Activated CD8-positive, alpha-beta T cell treated with anti-CD3 and anti-CD28 coated beads for 36 hours (primary cell): ENCODE results near the gene AFF2. TPM values are rescaled to one million over a fixed set of nuclear protein-coding genes. Genes with fewer than 3 reads are reported as not detected.

ENCODE experiments used
- ATAC-seq: fragments of 200-7000 bp; cut with Tn5 transposase; one replicate; pipeline ENCODE4 v1.10.0; 2021; ENCODE audit warnings: mild to moderate bottlenecking, moderate library complexity
- CTCF ChIA-PET: fragments of 350-600 bp; sonication (Branson Sonifier 250); formaldehyde crosslinking; loops from one replicate; lab custom pipeline; 2021; ENCODE audit warnings: antibody characterized with exemption; lab: Charles Lee
- POLR2A ChIA-PET: fragments of 350-600 bp; sonication (Branson Sonifier 250); formaldehyde crosslinking; loops from one replicate; lab custom pipeline; 2021; ENCODE audit warnings: antibody characterized with exemption; lab: Charles Lee
- DNase-seq: peaks from one replicate; pipeline ENCODE4 v3.0.0-alpha.2; 2020
- H3K27ac Mint-ChIP-seq: one replicate; pipeline ENCODE4 v1.8.0; 2021; ENCODE audit warnings: mild to moderate bottlenecking, mixed read lengths
- H3K27me3 Mint-ChIP-seq: one replicate; pipeline ENCODE4 v1.8.0; 2021; ENCODE audit warnings: mixed read lengths
- H3K36me3 Mint-ChIP-seq: one replicate; pipeline ENCODE4 v1.8.0; 2021; ENCODE audit warnings: low read depth, mixed read lengths
- H3K4me1 Mint-ChIP-seq: one replicate; pipeline ENCODE4 v1.8.0; 2021; ENCODE audit warnings: low read depth, mixed read lengths
- H3K4me3 Mint-ChIP-seq: one replicate; pipeline ENCODE4 v1.8.0; 2021; ENCODE audit warnings: mild to moderate bottlenecking, moderate library complexity, mixed read lengths
- H3K9me3 Mint-ChIP-seq: one replicate; pipeline ENCODE4 v1.8.0; 2021; ENCODE audit warnings: mixed read lengths
- CTCF ChIP-seq: fragments of 200-600 bp; IDR thresholded peaks from one replicate; pipeline ENCODE4 v1.8.0; 2022; ENCODE audit warnings: antibody characterized with exemption, mild to moderate bottlenecking
- intact Hi-C: fragments of 100-400 bp; cut with micrococcal nuclease; formaldehyde crosslinking; loops from one replicate; pipeline ENCODE4 v1.10.0; 2022
- total RNA-seq, 2 experiments: library from RNA; stranded (reverse); gene quantifications; one replicate each; pipeline ENCODE4 v1.2.3, GENCODE V29; 2021

Gene AFF2
- total RNA-seq, 2 experiments from 2014 or later = 1.3 to 1.7 TPM

DNA sequence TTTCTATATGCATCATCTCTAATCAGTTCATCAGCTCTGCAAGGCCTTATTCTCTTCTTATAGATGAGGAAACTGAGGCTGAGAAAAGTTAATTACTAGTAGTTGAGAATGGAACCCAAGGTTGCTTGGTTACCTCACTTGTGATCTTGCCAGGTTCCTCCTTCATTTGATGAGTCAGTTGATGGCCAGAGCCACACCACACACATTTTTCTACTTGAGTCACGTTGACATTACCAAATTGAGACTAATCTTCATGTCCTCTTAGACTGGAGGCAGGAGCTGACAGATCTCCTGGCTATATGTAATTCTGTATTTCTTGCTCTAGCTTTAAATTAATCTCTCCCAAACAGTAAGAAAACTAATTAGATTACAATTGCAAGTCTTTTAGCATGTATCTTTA, 428.4 kb downstream of the AFF2 start:
- Mint-ChIP-seq H3K27me3 (no peaks in the 10 kb centered on the region), H3K9me3 (no peaks in the 10 kb centered on the region), H3K4me1 (no peaks in the 10 kb centered on the region), H3K4me3 (no peak overlapping the region), H3K27ac (no peak overlapping the region), H3K36me3 (no peaks in the 10 kb centered on the region)
- no peak for ATAC-seq
- no peak for TF ChIP-seq CTCF
- CTCF ChIA-PET = no interaction called here
- intact Hi-C loops = no loop called here
- POLR2A ChIA-PET = no interaction called here
- DNase-seq = no peak

DNA sequence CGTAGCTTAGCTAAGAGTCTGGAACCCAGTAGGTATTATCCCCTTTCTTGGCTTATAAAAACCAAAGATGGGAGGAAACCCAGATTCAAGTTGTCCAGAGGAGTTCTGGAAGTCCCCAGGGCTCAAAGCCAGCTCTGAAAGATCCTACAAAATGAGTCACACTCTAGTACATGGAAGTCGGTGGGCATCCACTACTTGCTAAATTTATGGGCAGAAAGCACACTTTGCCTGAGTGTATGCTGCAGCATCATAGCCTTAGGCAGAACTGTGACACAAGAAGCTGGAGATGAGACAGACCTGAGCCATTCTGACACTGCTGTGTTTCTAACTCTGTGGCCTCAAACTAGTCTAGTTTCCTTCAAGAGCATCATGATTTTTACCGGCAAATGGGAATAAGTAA, 429.3 kb downstream of the AFF2 start:
- Mint-ChIP-seq H3K27me3 (no peaks in the 10 kb centered on the region), H3K4me1 (no peaks in the 10 kb centered on the region), H3K4me3 (no peak overlapping the region), H3K27ac (no peak overlapping the region), H3K9me3 (no peaks in the 10 kb centered on the region), H3K36me3 (no peaks in the 10 kb centered on the region)
- POLR2A ChIA-PET = no interaction called here
- DNase-seq (no peak), ATAC-seq (no peak)
- CTCF ChIA-PET = no interaction called here
- intact Hi-C loops = no loop called here
- no peak for TF ChIP-seq CTCF

DNA sequence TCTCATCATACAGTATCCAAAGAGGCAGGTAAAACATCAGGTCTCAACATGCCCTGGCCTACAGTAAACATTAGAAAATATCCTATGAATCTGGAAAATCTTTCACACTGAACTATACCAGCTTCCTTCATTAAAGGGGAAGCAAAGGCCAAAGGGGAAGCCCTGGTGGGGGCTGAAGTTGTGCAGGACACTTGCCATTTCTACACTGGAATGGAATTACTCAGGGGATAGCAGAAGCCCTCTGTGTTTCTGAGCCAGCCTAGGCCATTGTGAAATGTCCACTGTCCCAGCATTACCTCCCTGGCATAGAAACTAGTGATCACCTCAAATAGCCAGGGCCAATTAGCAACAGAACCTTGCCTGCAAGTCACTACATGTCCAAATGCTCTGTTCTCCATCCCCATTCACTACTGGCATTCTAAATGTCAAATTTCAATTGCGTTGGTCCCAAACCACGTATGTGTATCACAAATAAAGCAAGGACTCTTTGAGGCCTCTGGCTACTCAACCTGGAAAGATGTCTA, 429.9 kb downstream of the AFF2 start:
- Mint-ChIP-seq H3K4me1 (no peaks in the 10 kb centered on the region), H3K4me3 (no peak overlapping the region), H3K9me3 (no peaks in the 10 kb centered on the region), H3K27ac (no peak overlapping the region), H3K36me3 (no peaks in the 10 kb centered on the region), H3K27me3 (no peaks in the 10 kb centered on the region)
- CTCF ChIA-PET = no interaction called here
- POLR2A ChIA-PET = no interaction called here
- intact Hi-C loops = no loop called here
- TF ChIP-seq CTCF = no peak
- DNase-seq (no peak), ATAC-seq (no peak)

GRCh38 chrX:148933881-148934280, 433.5 kb downstream of the AFF2 start:
- DNase-seq (no peak), ATAC-seq (no peak)
- intact Hi-C loops = no loop called here
- TF ChIP-seq CTCF = no peak
- Mint-ChIP-seq H3K27ac (no peak overlapping the region), H3K4me1 (no peaks in the 10 kb centered on the region), H3K4me3 (no peak overlapping the region), H3K27me3 (no peaks in the 10 kb centered on the region), H3K9me3 (no peaks in the 10 kb centered on the region), H3K36me3 (no peaks in the 10 kb centered on the region)
- CTCF ChIA-PET = no interaction called here
- POLR2A ChIA-PET = no interaction called here

DNA sequence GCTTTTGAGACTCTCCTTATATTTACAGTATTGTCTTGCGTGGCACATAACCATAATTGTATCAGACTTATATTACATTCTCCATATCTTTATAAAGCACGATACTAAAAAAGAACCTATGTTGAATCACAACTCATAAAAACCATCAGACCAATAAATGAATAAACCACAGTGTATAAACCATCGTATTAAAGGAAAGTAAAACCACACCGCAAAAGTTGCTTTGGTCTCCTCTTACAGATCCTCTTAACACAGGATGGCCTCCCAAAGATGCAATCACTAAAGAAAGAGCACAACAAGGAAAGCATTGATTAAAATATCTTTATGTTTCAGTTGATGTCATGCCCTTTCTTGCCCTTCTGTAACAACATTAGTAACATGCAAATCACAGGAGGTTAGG, 437.9 kb downstream of the AFF2 start:
- no peaks in the 10 kb centered on the region for H3K27me3 Mint-ChIP-seq

More for the DNA sequence above, 437.9 kb downstream of the AFF2 start:
- H3K36me3 Mint-ChIP-seq = no peaks in the 10 kb centered on the region
- no peak for ATAC-seq
- intact Hi-C loops = no loop called here
- no peak for TF ChIP-seq CTCF
- H3K9me3 Mint-ChIP-seq = no peaks in the 10 kb centered on the region
- no peaks in the 10 kb centered on the region for H3K4me1 Mint-ChIP-seq
- H3K4me3 Mint-ChIP-seq = no peak overlapping the region
- CTCF ChIA-PET = no interaction called here
- DNase-seq = no peak
- POLR2A ChIA-PET = no interaction called here
- no peak overlapping the region for H3K27ac Mint-ChIP-seq
